ENCODE results near the gene RNF17.
"Not testable (repeated sequence)": the region's sequence is repeated elsewhere in the genome, so short reads cannot be mapped to it uniquely, and the experiment has no call there.

RNF17 gene

GRCh38 chr13:24763596-24764275, at the start of gene RNF17:
RNF17 (plus strand) TSS chr13:24764169; CDS start chr13:24764204, 35 bp downstream.
- no peak for DNase-seq

- no peak for DNase-seq
Observed at GRCh38 chr13:24716011-24716410, 48.0 kb upstream of the RNF17 start.

DNA sequence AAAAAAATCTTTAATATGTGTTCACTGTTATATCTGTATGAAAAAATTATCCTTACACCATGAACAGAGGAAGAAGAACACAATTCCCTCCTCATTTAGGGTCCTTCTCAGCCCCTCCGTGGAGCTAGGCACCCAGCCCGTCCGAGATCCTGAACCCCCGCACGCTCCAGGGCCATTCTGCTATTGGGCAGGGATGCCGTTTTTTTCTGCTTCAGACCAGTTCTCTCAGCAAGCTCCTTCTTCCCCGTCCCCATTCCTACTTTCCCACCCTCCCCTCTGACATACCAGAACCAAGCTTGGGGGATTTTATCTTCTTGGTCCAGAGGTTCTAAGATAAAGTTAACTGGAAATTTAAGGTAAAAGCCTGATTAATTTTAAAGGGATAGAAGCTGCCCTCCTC, 47.5 kb upstream of the RNF17 start:
- DNase-seq = no peak

GRCh38 chr13:24717217-24717616, 46.8 kb upstream of the RNF17 start:
- DNase-seq = no peak

DNA sequence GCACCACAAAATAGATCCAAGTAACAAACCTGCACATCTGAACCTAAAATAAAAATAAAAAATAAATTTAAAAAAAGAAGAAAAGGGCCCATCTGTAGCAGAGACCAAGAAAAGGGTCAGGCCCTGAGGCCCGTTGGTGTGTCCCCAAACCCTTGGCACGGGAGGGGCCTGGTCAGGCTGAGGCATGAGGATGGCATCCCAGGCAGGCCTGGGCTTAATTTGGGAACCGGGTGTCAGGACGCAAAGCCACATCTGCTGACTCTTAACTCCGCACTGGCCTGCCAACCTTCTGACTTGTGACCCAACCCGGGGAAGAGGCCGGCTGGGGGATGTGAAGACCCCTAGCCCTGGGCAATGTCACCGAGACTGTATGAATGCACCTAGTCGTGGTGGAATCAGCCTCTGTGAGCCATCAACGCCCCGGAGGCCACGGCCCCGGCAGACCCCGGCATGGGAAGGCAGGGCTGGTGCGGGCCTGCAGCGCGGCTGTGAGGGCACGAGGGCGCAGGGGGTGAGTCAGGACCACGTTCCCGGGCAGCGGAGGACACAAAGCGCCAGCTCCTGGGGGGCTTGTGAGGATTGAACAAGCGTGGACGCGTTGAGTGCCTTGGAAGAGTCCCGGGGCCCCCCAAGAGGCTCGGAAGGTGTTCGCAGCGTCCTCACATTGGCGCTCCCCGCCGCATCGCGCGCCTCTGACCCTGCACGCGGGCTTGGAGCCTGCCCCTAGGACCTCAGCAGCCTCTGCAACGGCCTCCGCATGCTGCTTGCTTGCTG, 45.6 kb upstream of the RNF17 start:
- no peak for DNase-seq

GRCh38 chr13:24719139-24719538, 44.8 kb upstream of the RNF17 start:
- no peak for DNase-seq

DNA sequence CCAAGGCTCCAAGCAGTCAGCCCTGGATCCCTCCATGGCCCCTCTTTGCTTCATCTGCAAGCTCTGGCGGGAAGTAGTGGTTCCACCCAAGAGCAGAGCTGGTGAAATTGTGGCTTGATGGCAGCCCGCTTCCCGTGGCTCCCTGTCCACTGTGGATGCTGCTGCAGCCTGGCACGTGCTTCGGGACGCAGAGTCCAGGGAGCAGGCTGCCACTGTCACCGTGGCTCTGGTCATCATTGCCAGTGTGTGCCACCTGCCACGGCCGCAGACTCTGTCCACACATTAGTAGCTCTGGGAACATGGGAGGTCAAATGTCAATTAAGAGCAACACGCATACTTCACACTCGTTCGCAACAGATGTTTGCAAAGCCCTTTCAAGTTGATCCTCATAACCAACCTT, 40.8 kb upstream of the RNF17 start:
- DNase-seq = no peak

DNA sequence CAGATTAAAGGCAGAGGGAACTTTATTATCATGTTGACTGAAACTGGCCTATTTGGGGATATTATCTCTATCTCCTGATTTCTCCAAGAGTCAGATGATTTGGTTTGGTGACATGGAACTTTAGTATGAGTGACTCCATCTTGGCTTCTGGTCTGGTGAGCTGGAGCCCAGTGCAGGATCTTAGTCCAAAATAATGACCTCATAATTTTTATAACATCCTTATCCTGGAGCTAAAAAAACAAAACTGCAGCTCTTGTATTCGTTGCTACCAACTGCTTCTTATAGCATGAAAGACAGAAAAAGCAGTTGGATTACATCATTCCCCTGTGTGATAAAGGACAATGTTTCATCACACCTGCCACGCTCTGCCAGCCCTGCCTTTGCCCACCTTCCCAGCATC, 39.3 kb upstream of the RNF17 start:
- no peak for DNase-seq

GRCh38 chr13:24725379-24725778, 38.6 kb upstream of the RNF17 start:
- DNase-seq = no peak

DNA sequence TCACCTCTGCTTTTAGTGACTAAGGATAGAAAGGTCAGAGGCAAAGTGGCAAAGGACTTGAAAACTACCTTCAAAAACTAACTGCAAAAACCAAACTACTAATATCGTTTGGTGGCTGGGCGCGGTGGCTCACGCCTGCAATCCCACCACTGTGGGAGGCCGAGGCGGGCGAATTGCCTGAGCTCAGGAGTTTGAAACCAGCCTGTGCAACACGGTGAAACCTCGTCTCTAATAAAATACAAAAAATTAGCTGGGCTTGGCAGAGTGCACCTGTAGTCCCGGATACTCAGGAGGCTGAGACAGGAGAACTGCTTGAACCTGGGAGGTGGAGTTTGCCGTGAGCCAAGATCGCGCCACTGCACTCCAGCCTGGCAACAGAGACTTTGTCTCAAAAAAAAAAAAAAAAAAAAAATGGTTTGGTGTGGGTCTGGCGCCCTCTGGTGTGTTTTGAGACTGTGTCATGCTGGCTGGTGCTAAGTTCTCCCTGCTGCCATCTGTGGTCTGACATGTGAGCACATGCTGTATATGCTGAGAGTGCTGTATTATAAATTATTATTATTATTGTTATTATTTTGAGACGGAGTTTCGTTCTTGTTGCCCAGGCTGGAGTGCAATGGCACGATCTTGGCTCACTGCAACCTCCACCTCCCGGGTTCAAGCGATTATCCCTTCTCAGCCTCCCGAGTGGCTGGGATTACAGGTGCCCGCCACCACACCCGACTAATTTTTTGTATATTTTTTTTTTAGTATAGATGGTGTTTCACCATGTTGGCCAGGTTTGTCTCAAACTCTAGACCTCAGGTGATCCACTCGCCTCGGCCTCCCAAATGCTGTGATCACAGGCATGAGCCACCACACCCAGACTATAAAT, 36.0 kb upstream of the RNF17 start:
- DNase-seq = peak; percentile 62 to 73

DNA sequence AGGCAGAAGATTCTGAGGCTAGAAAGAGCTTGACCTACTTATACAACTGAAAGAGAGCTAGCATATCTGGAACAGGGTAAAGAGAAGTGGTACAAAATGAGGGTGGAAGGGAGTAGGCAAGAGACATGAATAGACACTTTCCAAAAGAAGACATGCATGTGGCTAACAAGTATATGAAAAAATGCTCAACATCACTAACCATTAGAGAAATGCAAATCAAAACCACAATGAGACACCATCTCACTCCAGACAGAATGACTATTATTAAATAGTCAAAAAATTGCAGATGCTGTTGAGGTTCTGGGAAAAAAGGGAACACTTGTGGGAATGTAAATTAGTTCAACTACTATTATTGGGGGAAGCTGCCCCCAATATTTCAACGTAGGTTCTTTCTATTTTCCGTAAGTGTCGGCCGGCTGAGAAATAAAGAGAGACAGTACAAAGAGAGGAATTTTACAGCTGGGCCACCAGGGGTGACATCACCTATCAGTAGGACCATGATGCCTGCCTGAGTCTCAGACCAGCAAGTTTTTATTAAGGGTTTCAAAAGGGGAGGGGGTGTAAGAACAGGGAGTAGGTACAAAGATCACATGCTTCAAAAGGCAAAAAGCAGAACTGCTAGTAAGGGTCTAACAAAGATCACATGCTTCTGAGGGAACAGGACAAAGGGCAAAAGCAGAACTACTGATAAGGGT, 32.9 kb upstream of the RNF17 start:
- DNase-seq = not testable (repeated sequence)

GRCh38 chr13:24734950-24735349, 29.0 kb upstream of the RNF17 start:
- no peak for DNase-seq

DNA sequence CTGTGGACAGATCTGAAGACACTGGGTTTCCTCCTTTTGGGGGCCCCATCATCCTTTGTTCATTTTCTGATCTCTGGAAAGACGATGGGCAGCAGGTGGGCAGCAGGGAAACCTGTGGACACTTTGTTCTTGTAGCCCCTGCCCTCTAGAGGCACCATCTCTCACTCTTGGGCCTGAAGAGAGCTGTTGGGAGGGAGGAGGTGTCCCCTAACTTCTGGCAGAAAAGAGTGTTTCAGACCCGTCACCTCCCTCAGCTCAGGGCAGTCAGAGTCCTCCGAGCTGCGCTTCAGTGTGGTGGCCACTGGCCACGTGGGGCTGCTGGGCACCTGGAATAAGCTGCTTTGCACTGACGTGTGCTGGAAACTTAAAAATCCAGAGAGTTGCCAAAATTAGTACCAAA, 26.9 kb upstream of the RNF17 start:
- DNase-seq = no peak

DNA sequence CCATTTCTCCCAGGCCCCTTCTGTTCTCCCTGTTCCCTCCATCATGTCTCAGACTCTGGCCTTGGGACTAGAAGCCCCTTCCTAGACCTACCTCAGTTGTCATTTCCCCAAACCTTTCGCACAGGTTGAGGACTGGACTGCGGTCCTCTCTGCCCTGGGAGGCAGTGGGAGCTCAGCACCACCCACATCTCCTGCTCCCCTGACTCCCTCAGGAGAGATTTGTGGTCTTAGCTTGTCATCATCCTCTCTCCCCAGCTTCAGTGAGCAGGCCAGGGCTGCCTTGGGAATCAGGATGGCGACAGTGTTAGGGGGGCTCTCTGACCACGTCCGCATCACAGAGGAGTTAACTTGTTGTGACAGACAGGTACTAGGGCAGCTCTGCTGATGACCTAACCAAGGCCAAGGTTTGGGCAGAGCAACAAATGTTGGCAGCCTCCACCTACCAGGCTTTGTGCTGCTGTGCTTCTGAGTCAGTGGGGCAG, 25.6 kb upstream of the RNF17 start:
- DNase-seq = no peak

DNA sequence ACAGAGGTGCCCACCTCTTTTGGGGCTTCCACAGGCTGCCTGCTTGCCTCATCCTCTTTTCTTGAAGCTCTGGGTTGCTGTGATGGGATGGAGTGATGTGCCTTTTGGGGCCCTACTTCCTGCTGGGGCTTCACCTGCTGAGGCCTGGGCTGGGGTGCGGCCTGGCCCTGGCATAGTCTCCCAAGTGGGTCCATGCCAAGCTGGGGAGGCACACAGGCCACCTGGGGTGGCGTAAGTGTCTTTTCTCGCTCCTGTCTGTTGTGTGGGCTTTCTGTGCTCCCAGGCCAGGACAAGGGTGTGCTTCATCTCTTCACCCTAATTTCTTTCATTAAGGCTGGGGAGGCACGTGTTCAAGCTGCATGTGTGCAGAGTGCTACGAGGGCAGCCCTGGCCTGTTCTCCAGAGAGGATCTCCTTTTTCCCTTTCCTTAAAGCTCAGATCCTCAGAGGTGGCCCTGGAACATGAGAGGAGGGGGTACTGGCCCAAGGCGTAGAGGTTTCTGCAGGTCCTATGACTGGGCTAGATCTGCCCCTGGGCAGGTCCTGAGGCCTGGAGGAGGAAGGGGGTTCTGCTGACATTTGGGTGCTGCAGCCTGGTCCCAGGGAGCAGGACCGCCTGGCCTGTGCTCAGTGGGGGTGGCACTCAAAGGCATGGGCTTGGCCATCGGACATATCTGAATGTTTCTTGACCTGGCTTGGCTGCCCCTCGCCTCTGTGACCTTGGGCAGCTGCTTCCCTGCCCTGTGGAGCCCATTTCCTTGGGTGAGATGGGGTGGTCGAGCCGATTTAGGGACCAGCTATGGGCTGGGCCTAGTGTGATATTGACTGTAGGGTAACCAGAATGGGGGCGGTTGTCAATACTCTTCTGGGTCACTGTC, 23.7 kb upstream of the RNF17 start:
- no peak for DNase-seq

DNA sequence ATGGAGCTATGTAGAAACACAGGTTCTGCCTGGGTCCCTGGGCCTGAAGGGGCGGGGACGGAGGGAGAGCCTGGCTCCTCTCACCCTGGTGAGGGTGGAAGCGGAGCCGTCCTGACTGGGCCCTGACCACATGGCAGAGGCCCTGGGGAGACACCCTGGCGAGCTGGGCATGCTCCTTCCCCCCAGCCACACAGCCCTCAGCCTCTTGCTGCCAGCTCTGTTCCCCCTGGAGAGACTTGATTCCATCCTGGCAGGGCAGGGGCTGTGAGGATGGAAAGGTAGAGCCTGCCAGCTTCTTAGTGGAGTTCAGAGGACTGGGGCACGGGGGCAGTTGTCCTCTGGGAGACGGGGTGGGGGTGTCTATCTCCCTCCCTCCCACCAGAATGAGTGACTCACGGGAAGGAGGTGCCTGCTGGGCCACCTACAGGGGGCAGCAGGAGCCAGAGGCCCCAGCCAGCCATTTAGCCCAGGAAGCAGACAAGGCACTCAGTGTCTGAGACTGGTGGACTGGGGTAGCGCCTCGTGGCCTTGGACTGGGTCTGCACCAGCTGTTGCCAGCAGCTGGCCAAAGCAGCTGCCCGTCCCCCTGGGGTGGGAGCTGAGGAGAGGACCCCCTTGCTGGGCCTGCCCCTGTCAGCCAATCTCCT, 22.8 kb upstream of the RNF17 start:
- no peak for DNase-seq

GRCh38 chr13:24741791-24742190, 22.2 kb upstream of the RNF17 start:
- no peak for DNase-seq

- DNase-seq = no peak
Observed at GRCh38 chr13:24742294-24742693, 21.7 kb upstream of the RNF17 start.

DNA sequence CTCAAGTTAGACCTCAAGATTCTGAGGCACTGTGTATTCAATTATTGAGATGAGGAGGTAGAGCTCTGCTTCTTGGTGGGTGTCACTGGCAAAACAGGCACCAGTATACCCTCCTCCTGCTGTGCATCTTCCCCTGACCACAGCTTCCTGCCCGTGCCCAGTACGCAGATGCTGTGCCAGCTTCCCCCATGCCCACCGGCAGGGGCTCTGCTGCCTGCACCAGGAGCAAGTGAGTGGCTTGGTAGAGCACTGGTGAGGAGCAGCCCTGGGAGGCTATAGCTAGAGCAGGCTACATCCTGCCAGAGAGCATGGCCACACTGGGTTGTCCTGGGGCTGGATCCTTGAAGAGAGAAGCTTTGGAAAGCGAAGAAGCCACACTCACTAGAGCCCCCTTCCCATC, 21.0 kb upstream of the RNF17 start:
- DNase-seq = no peak

- no peak for DNase-seq
Observed at GRCh38 chr13:24744247-24744646, 19.7 kb upstream of the RNF17 start.

- DNase-seq = no peak
Observed at GRCh38 chr13:24745516-24745860, 18.5 kb upstream of the RNF17 start.
